Endothelial cell of umbilical vein (primary cell): Measurements from ENCODE around the gene POLR1C.

Source experiments
- CTCF ChIP-seq, 2 donors: IDR thresholded peaks; 1 replicate in 1 of 2; 2 replicates in 1 of 2; pipeline ENCODE4 v1.5.1; 2011; ENCODE audit warnings: low read length in 2 of 2, mild to moderate bottlenecking in 2 of 2, moderate library complexity in 2 of 2, control low read depth in 1 of 2, inconsistent platforms in 1 of 2, low read depth in 1 of 2; ENCODE audit not compliant: insufficient read depth in 1 of 2; ENCODE audit errors: extremely low read depth in 1 of 2
- EZH2 ChIP-seq: IDR thresholded peaks from 2 replicates; pipeline ENCODE4 v1.6.1; 2012; ENCODE audit warnings: borderline replicate concordance, low read depth, mild to moderate bottlenecking, moderate library complexity, low read length, inconsistent platforms; ENCODE audit not compliant: severe bottlenecking
- MAX ChIP-seq: IDR thresholded peaks from 2 replicates; pipeline ENCODE4 v1.6.1; 2011; ENCODE audit not compliant: insufficient read depth, insufficient read length
- MYC ChIP-seq: IDR thresholded peaks from one replicate; pipeline ENCODE4 v1.6.1; 2011; ENCODE audit warnings: mild to moderate bottlenecking, low read depth, low read length
- POLR2A ChIP-seq: IDR thresholded peaks from 2 replicates; pipeline ENCODE4 v1.6.1; 2012; ENCODE audit warnings: low read depth, mild to moderate bottlenecking, control low read depth, low read length

- TF ChIP-seq CTCF (IDR thresholded peaks at IDR 0.05; ENCODE audit: extremely low read depth in 1 of 2, insufficient read depth in 1 of 2, low read depth in 1 of 2, low read length in 2 of 2) (no peak), MAX (no peak), POLR2A (no peak), EZH2 (no peak), MYC (no peak)
These were observed 41.4 kb upstream of the POLR1C start for GRCh38 chr6:43475516-43475915.
